K562 (cell line): ENCODE results near the gene HIPK2. TPM values are rescaled to one million over a fixed set of nuclear protein-coding genes. Genes with fewer than 3 reads are reported as not detected.

Source experiments
- ATAC-seq: fragments of 200-7000 bp; cut with Tn5 transposase; 3 replicates; pipeline ENCODE4 v1.9.1; 2020; ENCODE audit warnings: moderate library complexity
- BruUV-seq: library from RNA; stranded (reverse); fragments of 400-500 nt; replicated peaks from 2 replicates; lab custom pipeline; 2021; lab: Mats Ljungman, UMichigan
- CTCF ChIA-PET: fragments of 300-600 bp; formaldehyde crosslinking; extraction: SDS; loops from one replicate; lab custom pipeline; 2021; ENCODE audit warnings: low intra/inter-chr PET ratio; lab: Yijun Ruan, JAX
- POLR2A ChIA-PET: fragments of 300-600, 350-650 bp; sonication (Branson Sonifier 250); formaldehyde crosslinking; extraction: SDS; loops from one replicate; lab custom pipeline; 2021; ENCODE audit warnings: antibody characterized with exemption, inconsistent platforms; lab: Yijun Ruan, JAX
- DNase-seq, 4 experiments: peaks; one replicate each; pipeline versions ENCODE4 v3.0.0 to v3.0.0-alpha.2; 2011 to 2018; ENCODE audit warnings: low spot score in 3 of 4, mixed read lengths in 3 of 4; ENCODE audit errors: extremely low read depth in 1 of 4
- FAIRE-seq: peaks from 2 replicates; lab custom pipeline; 2011; peaks lifted over from hg19 to GRCh38; lab: Jason Lieb, UNC
- H2AFZ ChIP-seq: 2 replicates; pipeline ENCODE4 v1.6.0; 2011; ENCODE audit warnings: low read depth, low read length, control low read depth, inconsistent platforms
- H3K27ac ChIP-seq: fragments of 200-600 bp; 3 replicates; pipeline ENCODE4 v1.8.0; 2011; ENCODE audit warnings: low read depth, mild to moderate bottlenecking, control low read depth, inconsistent platforms, low read length, moderate library complexity, mixed read lengths; ENCODE audit errors: extremely low read depth
- H3K27me3 ChIP-seq, 2 experiments: fragments of 300-600 bp in 1 of 2; 2 replicates in 1 of 2; 3 replicates in 1 of 2; pipeline versions ENCODE4 v1.6.0 to v1.8.0; 2011; ENCODE audit warnings: inconsistent platforms in 2 of 2, low read length in 2 of 2, mild to moderate bottlenecking in 1 of 2, mixed read lengths in 1 of 2, moderate library complexity in 1 of 2; ENCODE audit not compliant: control insufficient read depth in 2 of 2, insufficient read depth in 2 of 2
- H3K36me3 ChIP-seq: fragments of 300-600 bp; 3 replicates; pipeline ENCODE4 v1.8.0; 2011; ENCODE audit warnings: mild to moderate bottlenecking, low read length, inconsistent platforms; ENCODE audit not compliant: control insufficient read depth, insufficient read depth
- H3K4me1 ChIP-seq, 2 experiments: fragments of 200-600 bp in 1 of 2; replicated peaks in 1 of 2; 2 replicates in 1 of 2; 3 replicates in 1 of 2; pipeline versions ENCODE4 v1.5.1 to v1.8.0; 2011; ENCODE audit warnings: inconsistent platforms in 2 of 2, low read length in 2 of 2, mild to moderate bottlenecking in 1 of 2, mixed read lengths in 1 of 2, moderate library complexity in 1 of 2; ENCODE audit not compliant: control insufficient read depth in 2 of 2, insufficient read depth in 2 of 2
- H3K4me2 ChIP-seq: 2 replicates; pipeline ENCODE4 v1.6.1; 2011; ENCODE audit warnings: low read length, control low read depth, inconsistent platforms, mixed read lengths; ENCODE audit not compliant: insufficient read depth
- H3K4me3 ChIP-seq: fragments of 200-600 bp; sonication (generic), shearing (Covaris generic); 2 replicates; pipeline ENCODE4 v1.5.1; 2016; ENCODE audit warnings: control low read depth, inconsistent platforms
- H3K79me2 ChIP-seq: fragments of 200-600 bp; 3 replicates; pipeline ENCODE4 v1.8.0; 2011; ENCODE audit warnings: low read length, inconsistent platforms; ENCODE audit not compliant: control insufficient read depth, insufficient read depth
- H3K9ac ChIP-seq, 2 experiments: 2 replicates each; pipeline versions ENCODE4 v1.6.0 to v1.6.1; 2011; ENCODE audit warnings: low read depth in 2 of 2, low read length in 2 of 2, control low read depth in 1 of 2, inconsistent platforms in 1 of 2, mild to moderate bottlenecking in 1 of 2, mixed read lengths in 1 of 2; ENCODE audit not compliant: insufficient read depth in 1 of 2
- H3K9me1 ChIP-seq: one replicate; pipeline ENCODE4 v1.6.0; 2011; ENCODE audit warnings: inconsistent platforms, mild to moderate bottlenecking, low read length, moderate library complexity; ENCODE audit not compliant: control insufficient read depth, insufficient read depth
- H3K9me3 ChIP-seq: replicated peaks from 2 replicates; pipeline ENCODE4 v1.5.1; 2011; ENCODE audit warnings: low read depth, low read length, inconsistent platforms; ENCODE audit not compliant: control insufficient read depth, insufficient read depth
- H4K20me1 ChIP-seq: replicated peaks from 2 replicates; pipeline ENCODE4 v1.6.1; 2011; ENCODE audit warnings: low read length, inconsistent platforms, mixed read lengths; ENCODE audit not compliant: control insufficient read depth, insufficient read depth
- CEBPG ChIP-seq, 3 experiments: fragments of 200-800 bp in 1 of 3; sonication (Bioruptor generic) in 1 of 3; sonication (generic) in 1 of 3; formaldehyde crosslinking in 1 of 3; IDR thresholded peaks in 2 of 3; conservative IDR thresholded peaks in 1 of 3; 2 replicates each; pipeline versions ENCODE4 v1.6.1 to v1.8.0; 2016 to 2022; ENCODE audit warnings: missing compliant biosample characterization in 2 of 3, missing genetic modification characterization in 2 of 3, mild to moderate bottlenecking in 1 of 3, missing genetic modification reagents in 1 of 3
- DDX20 ChIP-seq: fragments of 450-650 bp; IDR thresholded peaks from 2 replicates; pipeline ENCODE4 v1.6.1; 2016; ENCODE audit warnings: missing genetic modification characterization, low read depth, mild to moderate bottlenecking, missing compliant biosample characterization, moderate library complexity
- FOXK2 ChIP-seq, 2 experiments: fragments of 450-650 bp; IDR thresholded peaks in 1 of 2; conservative IDR thresholded peaks in 1 of 2; 2 replicates each; pipeline ENCODE4 v1.6.1; 2016; ENCODE audit warnings: low read depth in 2 of 2, mild to moderate bottlenecking in 1 of 2
- LEF1 ChIP-seq: fragments of 450-650 bp; IDR thresholded peaks from 2 replicates; pipeline ENCODE4 v1.6.1; 2016; ENCODE audit warnings: mild to moderate bottlenecking
- MAFK ChIP-seq: IDR thresholded peaks from 2 replicates; pipeline ENCODE4 v1.6.1; 2011; ENCODE audit warnings: low read length, improper control_type of control experiment
- POLR2G ChIP-seq: fragments of 200-400 bp; formaldehyde crosslinking; IDR thresholded peaks from 2 replicates; pipeline ENCODE4 v1.6.1; 2017; ENCODE audit warnings: low read depth, mild to moderate bottlenecking, antibody characterized with exemption, low read length, moderate library complexity
- RBM14 ChIP-seq: fragments of 200-400 bp; formaldehyde crosslinking; IDR thresholded peaks from 2 replicates; pipeline ENCODE4 v1.6.1; 2018; ENCODE audit warnings: low read depth, mild to moderate bottlenecking, low read length, moderate library complexity, borderline replicate concordance; ENCODE audit not compliant: insufficient read depth
- SMAD4 ChIP-seq: fragments of 250-450 bp; sonication (Bioruptor Pico); conservative IDR thresholded peaks from 2 replicates; pipeline ENCODE4 v1.8.0; 2021; ENCODE audit warnings: inconsistent platforms, mild to moderate bottlenecking, moderate library complexity
- SREBF2 ChIP-seq: sonication (generic); formaldehyde crosslinking; IDR thresholded peaks from 2 replicates; pipeline ENCODE4 v1.4.0; 2020; ENCODE audit warnings: mild to moderate bottlenecking, missing genetic modification reagents
- TCF3 ChIP-seq: sonication (generic); formaldehyde crosslinking; IDR thresholded peaks from 2 replicates; pipeline ENCODE4 v1.4.0; 2020; ENCODE audit warnings: mild to moderate bottlenecking, missing genetic modification reagents
- TFAM ChIP-seq: fragments of 250-450 bp; sonication (Bioruptor Pico); conservative IDR thresholded peaks from 2 replicates; pipeline ENCODE4 v1.5.0; 2021; ENCODE audit warnings: mild to moderate bottlenecking, moderate library complexity
- ZNF217 ChIP-seq: sonication (generic); formaldehyde crosslinking; IDR thresholded peaks from 2 replicates; pipeline ENCODE4 v1.8.0; 2022; ENCODE audit warnings: mild to moderate bottlenecking, missing genetic modification reagents
- ZNF316 ChIP-seq: fragments of 450-650 bp; IDR thresholded peaks from 2 replicates; pipeline ENCODE4 v1.6.1; 2016
- ZNF41 ChIP-seq: fragments of 250-450 bp; sonication (Bioruptor Pico); conservative IDR thresholded peaks from 2 replicates; pipeline ENCODE4 v1.4.0; 2020; ENCODE audit warnings: mild to moderate bottlenecking
- ZNF561 ChIP-seq: fragments of 450-650 bp; formaldehyde crosslinking; conservative IDR thresholded peaks from 2 replicates; pipeline ENCODE4 v1.4.0; 2020; ENCODE audit warnings: mild to moderate bottlenecking, moderate library complexity
- WGBS: fragments of 100-300 bp; shearing (Covaris generic); methylation state at CpG from one replicate; pipeline ENCODE4 v1.1.6; 2016; ENCODE audit warnings: low coverage, mixed read lengths; ENCODE audit not compliant: insufficient coverage; ENCODE audit errors: missing lambda C conversion rate; 5-methylcytosine and 5-hydroxymethylcytosine counted together
- in situ Hi-C: fragments of 300-500 bp; cut with MboI; formaldehyde crosslinking; loops from 4 replicates; pipeline ENCODE4 v1.15.0; 2018; ENCODE audit warnings: inconsistent platforms, mixed read lengths
- intact Hi-C: fragments of 100-400 bp; cut with micrococcal nuclease; formaldehyde crosslinking; loops from 2 replicates; pipeline ENCODE4 v1.14.2; 2022
- polyA plus RNA-seq, 8 experiments: library from polyadenylated mRNA; depleted of rRNA in 4 of 8; stranded (reverse) in 5 of 8; unstranded in 3 of 8; fragments of >200 nt; fragmentation: Nextera tagmentation in 2 of 8; fragmentation: Illumina TruSeq in 1 of 8; extraction: Ambion mirVana in 2 of 8; extraction: Trizol in 1 of 8; gene quantifications; 2 replicates each; pipeline versions ENCODE4 v1.2.1 to v1.2.3, GENCODE V29; 2011 to 2014; ENCODE audit warnings: inconsistent platforms in 1 of 8, missing spikeins in 1 of 8
- total RNA-seq, 7 experiments: library from RNA; depleted of rRNA in 6 of 7; stranded (reverse); fragments of >200 nt in 6 of 7; fragmentation: Illumina TruSeq in 2 of 7; extraction: Trizol in 2 of 7; gene quantifications; 2 replicates each; pipeline versions ENCODE4 v1.2.1 to v1.2.3, GENCODE V29; 2011 to 2021; ENCODE audit warnings: low replicate concordance in 1 of 7
- TF ChIP-seq, protein P1 (sequence below): sonication (generic); formaldehyde crosslinking; IDR thresholded peaks from 2 replicates; pipeline ENCODE4 v1.4.0; 2020; ENCODE audit warnings: mild to moderate bottlenecking, missing genetic modification reagents
- TF ChIP-seq, protein P2 (sequence below), 2 experiments: fragments of 450-650 bp in 1 of 2; sonication (generic) in 1 of 2; formaldehyde crosslinking in 1 of 2; IDR thresholded peaks in 1 of 2; conservative IDR thresholded peaks in 1 of 2; 2 replicates each; pipeline versions ENCODE4 v1.6.1 to v1.8.1; 2016 to 2023; ENCODE audit warnings: mild to moderate bottlenecking in 2 of 2, moderate library complexity in 2 of 2, inconsistent platforms in 1 of 2, missing genetic modification reagents in 1 of 2

The HIPK2 gene
- total and polyA plus RNA-seq, 9 of the 15 experiments (the other 6 are each of a cell fraction or from before 2014, with no cell fraction given): 0.69 to 19.8 (median 5.1) TPM

DNA sequence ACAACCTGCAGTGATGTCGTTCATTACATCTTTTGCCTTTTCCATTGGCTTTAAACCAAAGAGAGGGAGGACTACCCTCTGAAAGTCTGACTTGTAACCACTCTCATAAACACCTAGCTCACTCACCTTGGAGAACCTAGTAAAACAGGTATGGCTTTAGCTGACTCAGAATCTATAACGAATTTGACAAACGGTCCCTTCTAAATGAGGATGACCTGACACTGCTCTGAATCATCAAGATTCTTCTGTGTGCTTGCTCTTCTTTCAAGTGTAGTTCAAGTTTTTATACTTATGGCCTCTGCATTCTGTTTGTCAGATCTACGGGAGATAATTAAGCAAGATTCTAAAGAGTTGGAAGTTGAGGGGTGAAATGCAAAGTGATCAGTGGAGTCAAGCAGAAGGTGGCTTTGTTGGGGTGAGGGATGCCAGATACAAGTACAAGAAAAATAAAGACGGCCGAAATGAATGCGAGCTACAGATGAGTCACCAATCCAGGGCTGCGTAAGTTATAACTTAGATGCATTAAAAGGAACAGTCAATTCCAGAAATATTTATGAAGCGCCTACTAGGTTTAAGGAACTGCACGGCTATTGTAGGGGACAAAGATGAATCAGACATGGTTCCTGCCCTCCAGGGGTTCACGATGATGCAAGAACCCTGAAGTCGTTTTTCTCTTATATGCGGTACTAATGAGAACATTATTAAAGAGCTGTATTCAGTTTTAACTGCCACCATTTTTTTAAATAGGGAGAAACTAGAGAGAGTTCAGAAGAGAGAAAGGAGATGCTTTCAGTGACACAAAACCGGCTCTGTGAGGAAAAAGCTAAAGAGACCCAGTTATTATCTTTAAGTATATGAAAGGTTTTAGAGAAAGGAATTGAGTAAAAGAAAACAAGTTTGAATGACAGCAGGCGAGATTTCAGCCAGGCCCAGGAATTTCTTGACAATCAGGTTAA lies 6.5 kb downstream of the HIPK2 start:
- Histone ChIP-seq H3K9me1 (peaks cover 4% of the 10 kb centered on the region), H3K4me2 (no peak overlapping the region), H3K36me3 (peaks cover 7% of the 10 kb centered on the region; the same call in 1 of the 3 replicates), H4K20me1 (peaks cover 24% of the 10 kb centered on the region), H3K79me2 (peaks cover 21% of the 10 kb centered on the region), H3K9me3 (no peaks in the 10 kb centered on the region), H3K9ac (no peak overlapping the region), H3K27ac (no peak overlapping the region), H2AFZ (no peak overlapping the region), H3K4me1 (peaks cover 3 to 8% of the 10 kb centered on the region in 2 experiments; a peak in 4 of 5 replicates), H3K4me3 (no peak overlapping the region), H3K27me3 (no peaks in the 10 kb centered on the region; a peak in 1 of 5 replicates)
- DNase-seq: no peak
- no TSS peak for BruUV-seq
- CTCF ChIA-PET: interaction anchor here (0.6 kb wide), 1 partner anchor 66 kb away, joined by 3 read pairs; no protein-coding TSS in a partner anchor
- intact Hi-C loops (loop anchor here (10.0 kb wide), 1 partner anchor 554 kb away; no protein-coding TSS in a partner anchor), in situ Hi-C loops (loop anchor here (5.0 kb wide), 1 partner anchor 231 kb away; no protein-coding TSS in a partner anchor)
- no peak for FAIRE-seq
- TF ChIP-seq FOXK2 (conservative IDR thresholded peaks at IDR 0.05 in 1 of 2, IDR thresholded peaks at IDR 0.05 in 1 of 2; ENCODE audit: low read depth in 2 of 2): no peak
- TF ChIP-seq MAFK: no peak
- TF ChIP-seq LEF1: no peak
- TF ChIP-seq ZNF561 (CRISPR knock-in tag): no peak
- no peak for TF ChIP-seq TCF3 (CRISPR knock-in tag)
- no peak for TF ChIP-seq SREBF2
- TF ChIP-seq ZNF41 (CRISPR knock-in tag): no peak
- TF ChIP-seq SMAD4 (CRISPR knock-in tag): no peak
- TF ChIP-seq, protein P1, sequence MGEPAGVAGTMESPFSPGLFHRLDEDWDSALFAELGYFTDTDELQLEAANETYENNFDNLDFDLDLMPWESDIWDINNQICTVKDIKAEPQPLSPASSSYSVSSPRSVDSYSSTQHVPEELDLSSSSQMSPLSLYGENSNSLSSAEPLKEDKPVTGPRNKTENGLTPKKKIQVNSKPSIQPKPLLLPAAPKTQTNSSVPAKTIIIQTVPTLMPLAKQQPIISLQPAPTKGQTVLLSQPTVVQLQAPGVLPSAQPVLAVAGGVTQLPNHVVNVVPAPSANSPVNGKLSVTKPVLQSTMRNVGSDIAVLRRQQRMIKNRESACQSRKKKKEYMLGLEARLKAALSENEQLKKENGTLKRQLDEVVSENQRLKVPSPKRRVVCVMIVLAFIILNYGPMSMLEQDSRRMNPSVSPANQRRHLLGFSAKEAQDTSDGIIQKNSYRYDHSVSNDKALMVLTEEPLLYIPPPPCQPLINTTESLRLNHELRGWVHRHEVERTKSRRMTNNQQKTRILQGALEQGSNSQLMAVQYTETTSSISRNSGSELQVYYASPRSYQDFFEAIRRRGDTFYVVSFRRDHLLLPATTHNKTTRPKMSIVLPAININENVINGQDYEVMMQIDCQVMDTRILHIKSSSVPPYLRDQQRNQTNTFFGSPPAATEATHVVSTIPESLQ (CRISPR knock-in tag): no peak
- TF ChIP-seq, protein P2, sequence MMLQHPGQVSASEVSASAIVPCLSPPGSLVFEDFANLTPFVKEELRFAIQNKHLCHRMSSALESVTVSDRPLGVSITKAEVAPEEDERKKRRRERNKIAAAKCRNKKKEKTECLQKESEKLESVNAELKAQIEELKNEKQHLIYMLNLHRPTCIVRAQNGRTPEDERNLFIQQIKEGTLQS (IDR thresholded peaks at IDR 0.05): peak; percentile 72
- TF ChIP-seq, protein P2 (CRISPR knock-in tag; conservative IDR thresholded peaks at IDR 0.05): no peak
- 0 out of 2 replicates have a peak, but pooled peaks have one; percentile 3 for TF ChIP-seq ZNF316
- TF ChIP-seq DDX20: no peak
- no peak for TF ChIP-seq POLR2G
- no peak for TF ChIP-seq TFAM (CRISPR knock-in tag)
- TF ChIP-seq ZNF217 (CRISPR knock-in tag): no peak
- no peak; the same call in 1 of the 2 replicates for TF ChIP-seq CEBPG (CRISPR knock-in tag; IDR thresholded peaks at IDR 0.05)
- TF ChIP-seq CEBPG (tag; conservative IDR thresholded peaks at IDR 0.05 in 1 of 2, IDR thresholded peaks at IDR 0.05 in 1 of 2): 0 out of 4 replicates have a peak, but pooled peaks of 1 of the 2 experiments have one; percentile 3
- no peak for TF ChIP-seq RBM14
- no peak for ATAC-seq
- POLR2A ChIA-PET: interaction anchor here (0.6 to 2.2 kb wide), 7 partner anchors 10 to 208 kb away, joined by 3 to 10 read pairs (median 3); no protein-coding TSS in a partner anchor
- WGBS: 64% methylated on average over 15 of the region's 15 CpGs
